Motor neuron (in vitro differentiated cells): Measurements from ENCODE around the gene ABHD1. TPM values are rescaled to one million over a fixed set of nuclear protein-coding genes. Genes with fewer than 3 reads are reported as not detected.
A peak's percentile ranks its signal among the peaks of the same experiment; 100 is the strongest.
"Not testable (repeated sequence)": the region's sequence is repeated elsewhere in the genome, so short reads cannot be mapped to it uniquely, and the experiment has no call there.

Experiments used
- ATAC-seq, 8 experiments: fragments of 200-7000 bp; cut with Tn5 transposase; replicated peaks in 6 of 8; 2 replicates each; pipeline ENCODE4 v1.8.0; 2021; ENCODE audit warnings: mild to moderate bottlenecking in 8 of 8, moderate library complexity in 8 of 8
- H3K27ac ChIP-seq, 2 donors: fragments of 250-450 bp; sonication (Bioruptor Pico); 2 replicates each; pipeline ENCODE4 v1.9.0; 2021; ENCODE audit warnings: antibody characterized with exemption in 2 of 2, mild to moderate bottlenecking in 2 of 2, moderate library complexity in 1 of 2
- H3K4me1 ChIP-seq, 2 donors: fragments of 250-450 bp; sonication (Bioruptor Pico); replicated peaks in 1 of 2; 2 replicates each; pipeline ENCODE4 v1.6.1; 2021; ENCODE audit warnings: antibody characterized with exemption in 2 of 2, mild to moderate bottlenecking in 2 of 2, moderate library complexity in 1 of 2
- H3K4me3 ChIP-seq, 5 donors: fragments of 250-450 bp; sonication (Bioruptor Pico); 2 replicates each; pipeline ENCODE4 v1.9.0; 2021; ENCODE audit warnings: antibody characterized with exemption in 5 of 5, mild to moderate bottlenecking in 5 of 5, moderate library complexity in 4 of 5
- WGBS, 10 experiments: fragments of 450-650 bp; shearing (Covaris generic); methylation state at CpG; one replicate each; pipeline ENCODE4 v1.0.0; 2022; 5-methylcytosine and 5-hydroxymethylcytosine counted together
- in situ Hi-C, 9 experiments: fragments of 400-800 bp; cut with MboI; loops; one replicate each; pipeline ENCODE4 v1.15.0; 2021; ENCODE audit warnings: low sequenced_read_pairs in 9 of 9, low pct_unique_long_range_greater_than_20kb in 2 of 9; ENCODE audit not compliant: unreplicated experiment in 9 of 9
- total RNA-seq, 8 experiments: library from RNA; unstranded; fragments of 300-600 nt; gene quantifications; 2 replicates each; pipeline versions ENCODE4 v1.2.3 to v1.2.4, GENCODE V29; 2022

Gene ABHD1
- total RNA-seq, 8 experiments from 2014 or later: 0.94 to 2.9 (median 1.7) TPM; not detected in 1

GRCh38 chr2:27097341-27097740, 26.3 kb upstream of the ABHD1 start:
- in situ Hi-C loops: loop anchor here in 3 of 9 experiments (10.0 to 25.0 kb wide), 3 partner anchors 107 to 135 kb away; partner anchors contain the start of genes ATRAID (in 1 of the 3), CAD (in 1 of the 3), MAPRE3 (in 1 of the 3) and SLC5A6 (in 1 of the 3)
- H3K4me3 ChIP-seq: no peak overlapping the region
- H3K27ac ChIP-seq: no peak overlapping the region
- 49 to 100% (median 93%) methylated on average over 1 to 3 of the region's 14 CpGs; no CpG with 5 or more reads in 6 of the 10 experiments for WGBS, 10 experiments
- no peak for ATAC-seq
- H3K4me1 ChIP-seq: peaks cover 2 to 4% of the 10 kb centered on the region in 2 donors

- Histone ChIP-seq H3K4me1 (peaks cover 2 to 4% of the 10 kb centered on the region in 2 donors), H3K4me3 (no peak overlapping the region), H3K27ac (no peak overlapping the region)
- no peak for ATAC-seq
- 77 to 100% (median 96%) methylated on average over 1 to 5 of the region's 19 CpGs; no CpG with 5 or more reads in 7 of the 10 experiments for WGBS, 10 experiments
- in situ Hi-C loops: loop anchor here in 3 of 9 experiments (10.0 to 25.0 kb wide), 3 partner anchors 105 to 137 kb away; partner anchors contain the start of genes ATRAID (in 1 of the 3), CAD (in 1 of the 3), MAPRE3 (in 1 of the 3) and SLC5A6 (in 1 of the 3)
Observed at GRCh38 chr2:27099334-27099955, 24.2 kb upstream of the ABHD1 start.

GRCh38 chr2:27100036-27100435, 23.6 kb upstream of the ABHD1 start:
- Histone ChIP-seq H3K4me1 (peaks cover 2 to 4% of the 10 kb centered on the region in 2 donors), H3K27ac (no peak overlapping the region), H3K4me3 (no peak overlapping the region)
- in situ Hi-C loops: loop anchor here in 3 of 9 experiments (25.0 kb wide), 1 partner anchor 187 kb away; the partner anchor contains the start of genes DNAJC5G (in 3 of the 3) and TRIM54 (in 3 of the 3)
- 28 to 89% (median 72%) methylated on average over 1 to 3 of the region's 10 CpGs; no CpG with 5 or more reads in 6 of the 10 experiments for WGBS, 10 experiments
- ATAC-seq: no peak

GRCh38 chr2:27102329-27102728, 21.3 kb upstream of the ABHD1 start:
- ATAC-seq: no peak
- H3K27ac ChIP-seq: no peak overlapping the region
- in situ Hi-C loops: loop anchor here in 3 of 9 experiments (25.0 kb wide), 1 partner anchor 185 kb away; the partner anchor contains the start of genes DNAJC5G (in 3 of the 3) and TRIM54 (in 3 of the 3)
- no CpG with 5 or more reads among the region's 5 CpGs for WGBS, 10 experiments
- H3K4me3 ChIP-seq: no peak overlapping the region
- H3K4me1 ChIP-seq: no peaks in the 10 kb centered on the region

- H3K27ac ChIP-seq: no peak overlapping the region
- H3K4me3 ChIP-seq: no peak overlapping the region
- no peaks in the 10 kb centered on the region for H3K4me1 ChIP-seq
- WGBS, 10 experiments: 25 to 100% (median 67%) methylated on average over 1 to 3 of the region's 3 CpGs; no CpG with 5 or more reads in 3 of the 10 experiments
- ATAC-seq: no peak
- in situ Hi-C loops: loop anchor here in 3 of 9 experiments (25.0 kb wide), 1 partner anchor 181 kb away; the partner anchor contains the start of genes DNAJC5G (in 3 of the 3) and TRIM54 (in 3 of the 3)
Observed at GRCh38 chr2:27105981-27106380, 17.6 kb upstream of the ABHD1 start.

- no peak for ATAC-seq
- no peaks in the 10 kb centered on the region for H3K4me1 ChIP-seq
- WGBS, 10 experiments: 61 to 100% (median 84%) methylated on average over 2 of the region's 2 CpGs; no CpG with 5 or more reads in 1 of the 10 experiments
- in situ Hi-C loops: loop anchor here in 3 of 9 experiments (25.0 kb wide), 1 partner anchor 179 kb away; the partner anchor contains the start of genes DNAJC5G (in 3 of the 3) and TRIM54 (in 3 of the 3)
- no peak overlapping the region for H3K4me3 ChIP-seq
- no peak overlapping the region for H3K27ac ChIP-seq
Observed at GRCh38 chr2:27108221-27108620, 15.4 kb upstream of the ABHD1 start.

- Histone ChIP-seq H3K4me1 (no peaks in the 10 kb centered on the region), H3K4me3 (no peak overlapping the region), H3K27ac (no peak overlapping the region)
- 60 to 100% (median 100%) methylated on average over 1 to 2 of the region's 3 CpGs; no CpG with 5 or more reads in 3 of the 10 experiments for WGBS, 10 experiments
- in situ Hi-C loops: loop anchor here in 3 of 9 experiments (25.0 kb wide), 1 partner anchor 178 kb away; the partner anchor contains the start of genes DNAJC5G (in 3 of the 3) and TRIM54 (in 3 of the 3)
- ATAC-seq: no peak
Observed at GRCh38 chr2:27109083-27109482, 14.5 kb upstream of the ABHD1 start.

GRCh38 chr2:27110603-27111352, 12.8 kb upstream of the ABHD1 start:
- in situ Hi-C loops: loop anchor here in 3 of 9 experiments (25.0 kb wide), 1 partner anchor 177 kb away; the partner anchor contains the start of genes DNAJC5G (in 3 of the 3) and TRIM54 (in 3 of the 3)

GRCh38 chr2:27111392-27112078, 12.1 kb upstream of the ABHD1 start:
- ATAC-seq, H3K4me3 ChIP-seq, H3K4me1 ChIP-seq, H3K27ac ChIP-seq: not testable (repeated sequence)
- in situ Hi-C loops: loop anchor here in 3 of 9 experiments (25.0 kb wide), 1 partner anchor 176 kb away; the partner anchor contains the start of genes DNAJC5G (in 3 of the 3) and TRIM54 (in 3 of the 3)
- WGBS, 10 experiments: 80 to 100% (median 97%) methylated on average over 1 to 5 of the region's 49 CpGs; no CpG with 5 or more reads in 7 of the 10 experiments

More at GRCh38 chr2:27110603-27111352, 12.8 kb upstream of the ABHD1 start:
- not testable (repeated sequence) for H3K4me3 ChIP-seq, H3K27ac ChIP-seq, H3K4me1 ChIP-seq, ATAC-seq
- WGBS, 10 experiments: 67 to 91% (median 81%) methylated on average over 2 to 17 of the region's 24 CpGs

- Histone ChIP-seq H3K4me1 (peaks cover 0 to 11% of the 10 kb centered on the region in 2 donors), H3K4me3 (no peak overlapping the region), H3K27ac (no peak overlapping the region)
- no peak for ATAC-seq
- WGBS, 10 experiments: 0 to 65% (median 20%) methylated on average over 1 to 2 of the region's 2 CpGs; no CpG with 5 or more reads in 2 of the 10 experiments
- in situ Hi-C loops: loop anchor here in 3 of 9 experiments (25.0 kb wide), 1 partner anchor 172 kb away; the partner anchor contains the start of genes DNAJC5G (in 3 of the 3) and TRIM54 (in 3 of the 3)
Observed at GRCh38 chr2:27115519-27115918, 8.1 kb upstream of the ABHD1 start.

- Histone ChIP-seq H3K4me1 (peaks cover 3 to 13% of the 10 kb centered on the region in 2 donors), H3K27ac (no peak overlapping the region), H3K4me3 (peak overlapping the region; percentile 41 to 64 (median 47))
- ATAC-seq: peak; percentile 17 to 58 (median 52)
- in situ Hi-C loops: loop anchor here in 3 of 9 experiments (25.0 kb wide), 1 partner anchor 169 kb away; the partner anchor contains the start of genes DNAJC5G (in 3 of the 3) and TRIM54 (in 3 of the 3)
- WGBS, 10 experiments: 0 to 45% (median 10%) methylated on average over 1 to 7 of the region's 14 CpGs; no CpG with 5 or more reads in 4 of the 10 experiments
Observed at GRCh38 chr2:27117995-27118524, 5.6 kb upstream of the ABHD1 start.
